H9 (cell line): ENCODE data around the gene ITGB7. TPM values are rescaled to one million over a fixed set of nuclear protein-coding genes. Genes with fewer than 3 reads are reported as not detected.

Source experiments
- DNase-seq: peaks from one replicate; pipeline ENCODE4 v3.0.0-alpha.2; 2017
- H2AFZ ChIP-seq: one replicate; pipeline ENCODE4 v1.6.1; 2013; ENCODE audit warnings: mild to moderate bottlenecking, low read length, control low read depth, moderate library complexity
- H2AK5ac ChIP-seq: 2 replicates; pipeline ENCODE4 v1.6.1; 2013; ENCODE audit warnings: low read length, control low read depth, mixed read lengths; ENCODE audit not compliant: insufficient read length
- H2BK120ac ChIP-seq: one replicate; pipeline ENCODE4 v1.6.1; 2013; ENCODE audit warnings: low read depth, mild to moderate bottlenecking, low read length, control low read depth, inconsistent platforms; ENCODE audit not compliant: poor library complexity, severe bottlenecking
- H2BK12ac ChIP-seq: 2 replicates; pipeline ENCODE4 v1.6.1; 2013; ENCODE audit warnings: low read length, control low read depth, mixed read lengths, low read depth; ENCODE audit not compliant: insufficient read length
- H2BK15ac ChIP-seq: 2 replicates; pipeline ENCODE4 v1.6.1; 2013; ENCODE audit warnings: low read depth, low read length, control low read depth
- H2BK20ac ChIP-seq: one replicate; pipeline ENCODE4 v1.6.1; 2013; ENCODE audit warnings: low read depth, mild to moderate bottlenecking, low read length, control low read depth, inconsistent platforms; ENCODE audit not compliant: poor library complexity, severe bottlenecking
- H2BK5ac ChIP-seq: 2 replicates; pipeline ENCODE4 v1.6.1; 2013; ENCODE audit warnings: low read length, control low read depth, mixed read lengths; ENCODE audit not compliant: insufficient read length
- H3K14ac ChIP-seq: 2 replicates; pipeline ENCODE4 v1.6.1; 2013; ENCODE audit warnings: low read length, control low read depth; ENCODE audit not compliant: insufficient read depth
- H3K18ac ChIP-seq: 2 replicates; pipeline ENCODE4 v1.6.1; 2013; ENCODE audit warnings: low read depth, mild to moderate bottlenecking, mixed read lengths, low read length, control low read depth; ENCODE audit not compliant: insufficient read length
- H3K23ac ChIP-seq: 2 replicates; pipeline ENCODE4 v1.6.1; 2013; ENCODE audit warnings: low read length, control low read depth, mixed read lengths, low read depth; ENCODE audit not compliant: insufficient read length
- H3K23me2 ChIP-seq: 2 replicates; pipeline ENCODE4 v1.6.1; 2013; ENCODE audit warnings: low read depth, mild to moderate bottlenecking, mixed read lengths, low read length, control low read depth; ENCODE audit not compliant: insufficient read length, poor library complexity, severe bottlenecking
- H3K27ac ChIP-seq: 2 replicates; pipeline ENCODE4 v1.5.1; 2013; ENCODE audit warnings: low read length, control low read depth, mixed read lengths, low read depth; ENCODE audit not compliant: insufficient read length
- H3K27me3 ChIP-seq: 2 replicates; pipeline ENCODE4 v1.6.1; 2013; ENCODE audit warnings: low read length, control low read depth, inconsistent platforms; ENCODE audit not compliant: insufficient read depth
- H3K4ac ChIP-seq: 2 replicates; pipeline ENCODE4 v1.6.1; 2013; ENCODE audit warnings: low read depth, mild to moderate bottlenecking, control low read depth, inconsistent platforms, low read length, moderate library complexity
- H3K4me1 ChIP-seq: 2 replicates; pipeline ENCODE4 v1.6.1; 2013; ENCODE audit warnings: low read length, control low read depth, inconsistent platforms; ENCODE audit not compliant: insufficient read depth
- H3K4me2 ChIP-seq: 2 replicates; pipeline ENCODE4 v1.6.1; 2013; ENCODE audit warnings: low read length, control low read depth, mixed read lengths; ENCODE audit not compliant: insufficient read length, insufficient read depth
- H3K56ac ChIP-seq: 2 replicates; pipeline ENCODE4 v1.6.1; 2013; ENCODE audit warnings: low read depth, mild to moderate bottlenecking, mixed read lengths, low read length, control low read depth; ENCODE audit not compliant: insufficient read length
- H3K79me1 ChIP-seq: 2 replicates; pipeline ENCODE4 v1.6.1; 2013; ENCODE audit warnings: low read depth, mild to moderate bottlenecking, moderate library complexity, low read length, control low read depth, inconsistent platforms; ENCODE audit not compliant: insufficient read depth, poor library complexity, severe bottlenecking
- H3K79me2 ChIP-seq: 2 replicates; pipeline ENCODE4 v1.6.1; 2013; ENCODE audit warnings: low read length, control low read depth, inconsistent platforms; ENCODE audit not compliant: insufficient read depth
- H3K9ac ChIP-seq: 2 replicates; pipeline ENCODE4 v1.6.1; 2013; ENCODE audit warnings: low read length, control low read depth, mixed read lengths; ENCODE audit not compliant: insufficient read length; ENCODE audit errors: extremely low read depth
- H3K9me3 ChIP-seq: one replicate; pipeline ENCODE4 v1.6.1; 2013; ENCODE audit warnings: low read depth, low read length, inconsistent platforms; ENCODE audit not compliant: control insufficient read depth
- H3T11ph ChIP-seq: one replicate; pipeline ENCODE4 v1.6.1; 2013; ENCODE audit warnings: mild to moderate bottlenecking, low read length, control low read depth, inconsistent platforms
- H4K20me1 ChIP-seq: one replicate; pipeline ENCODE4 v1.6.1; 2013; ENCODE audit not compliant: control insufficient read depth, insufficient read length, insufficient read depth
- H4K5ac ChIP-seq: 2 replicates; pipeline ENCODE4 v1.6.1; 2013; ENCODE audit warnings: low read depth, mild to moderate bottlenecking, mixed read lengths, low read length, control low read depth; ENCODE audit not compliant: insufficient read length
- H4K8ac ChIP-seq: replicated peaks from 2 replicates; pipeline ENCODE4 v1.6.1; 2013; ENCODE audit warnings: low read length, control low read depth, mixed read lengths, low read depth; ENCODE audit not compliant: insufficient read length
- H4K91ac ChIP-seq: 2 replicates; pipeline ENCODE4 v1.6.1; 2013; ENCODE audit warnings: low read depth, mild to moderate bottlenecking, moderate library complexity, mixed read lengths, low read length, control low read depth; ENCODE audit not compliant: insufficient read length
- H3K27ac Mint-ChIP-seq, 3 experiments: 2 replicates in 2 of 3; 3 replicates in 1 of 3; pipeline ENCODE4 v1.8.0; 2020 to 2021; ENCODE audit warnings: mixed read lengths in 3 of 3, mild to moderate bottlenecking in 1 of 3, moderate library complexity in 1 of 3
- H3K27me3 Mint-ChIP-seq: 2 replicates; pipeline ENCODE4 v1.8.0; 2021; ENCODE audit warnings: low read depth, mild to moderate bottlenecking, moderate library complexity, mixed read lengths
- H3K36me3 Mint-ChIP-seq, 3 experiments: 2 replicates in 2 of 3; 3 replicates in 1 of 3; pipeline ENCODE4 v1.8.0; 2020 to 2021; ENCODE audit warnings: low read depth in 3 of 3, mixed read lengths in 3 of 3; ENCODE audit not compliant: insufficient read depth in 1 of 3
- H3K4me1 Mint-ChIP-seq, 2 experiments: 2 replicates each; pipeline ENCODE4 v1.8.0; 2020; ENCODE audit warnings: mixed read lengths in 2 of 2
- H3K4me3 Mint-ChIP-seq, 2 experiments: 2 replicates in 1 of 2; 3 replicates in 1 of 2; pipeline ENCODE4 v1.8.0; 2020 to 2021; ENCODE audit warnings: mild to moderate bottlenecking in 2 of 2, mixed read lengths in 2 of 2, moderate library complexity in 1 of 2
- H3K9me3 Mint-ChIP-seq, 2 experiments: 2 replicates in 1 of 2; 3 replicates in 1 of 2; pipeline ENCODE4 v1.8.0; 2020; ENCODE audit warnings: mild to moderate bottlenecking in 2 of 2, mixed read lengths in 2 of 2, moderate library complexity in 1 of 2
- WGBS: extraction: QIAGEN DNeasy Blood & Tissue Kit; methylation state at CpG from one replicate; pipeline ENCODE4 v1.1.7; 2013; ENCODE audit warnings: missing lambda C conversion rate, low lambda C conversion rate, mixed read lengths; ENCODE audit not compliant: insufficient read length; ENCODE audit errors: extremely low coverage; 5-methylcytosine and 5-hydroxymethylcytosine counted together
- total RNA-seq: library from RNA; stranded (reverse); gene quantifications from 2 replicates; pipeline ENCODE4 v1.2.1, GENCODE V29; 2021
- TF ChIP-seq, protein P1 (sequence below): fragments of 200-600 bp; sonication (generic); conservative IDR thresholded peaks from 3 replicates; pipeline ENCODE4 v1.8.0; 2021; ENCODE audit warnings: antibody characterized with exemption, mild to moderate bottlenecking

Gene ITGB7
- total RNA-seq, 1 experiment from 2014 or later: 0.39 TPM

DNA sequence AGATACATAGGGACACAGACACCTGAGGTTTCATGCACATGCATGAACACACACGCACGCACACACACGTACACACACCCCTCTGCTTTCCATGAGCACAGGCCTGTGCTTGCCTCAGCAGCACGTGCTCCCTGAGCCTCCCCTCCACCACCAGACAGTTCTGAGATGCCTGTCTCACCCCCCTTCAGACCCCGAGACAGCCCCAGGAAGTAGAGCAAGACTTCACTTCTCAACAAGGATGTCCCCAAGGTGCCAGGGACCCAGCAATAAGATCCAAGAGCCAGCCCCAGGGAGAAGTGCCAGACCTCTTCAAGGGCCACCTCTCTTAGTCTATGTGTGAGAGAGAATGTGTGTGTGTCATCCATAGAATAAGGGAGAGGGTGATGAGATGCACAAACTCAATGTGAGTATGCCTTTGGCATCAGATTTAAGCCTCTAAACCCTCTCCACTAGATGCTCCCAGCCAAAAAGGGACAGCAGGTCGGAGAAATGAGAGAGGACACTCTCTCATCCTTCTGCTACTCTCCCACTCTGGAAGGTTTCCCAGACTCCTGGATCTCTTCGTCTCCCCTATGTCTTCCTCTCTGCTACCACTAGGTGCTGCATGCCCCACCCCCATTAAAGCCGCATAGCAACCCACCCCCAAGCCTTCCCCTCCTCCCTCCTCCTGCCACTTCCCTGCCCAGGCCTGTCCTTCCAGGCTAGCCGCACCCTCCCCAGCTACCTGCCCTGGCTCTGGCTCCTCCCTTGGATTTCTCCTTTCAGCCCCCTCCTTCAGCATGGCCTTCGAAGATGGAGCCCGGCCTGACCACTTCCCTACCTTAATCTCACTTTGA is 17.2 kb upstream of the ITGB7 start:
- peak overlapping the region; percentile 75 to 84 (median 75); a peak in 6 of 7 replicates for H3K27ac Mint-ChIP-seq
- H3K9me3 ChIP-seq: no peaks in the 10 kb centered on the region
- H3K14ac ChIP-seq: no peak overlapping the region
- H2BK15ac ChIP-seq: no peak overlapping the region
- no peak overlapping the region for H3K18ac ChIP-seq
- H3K56ac ChIP-seq: no peak overlapping the region
- WGBS: no CpG with 5 or more reads among the region's 11 CpGs
- H2BK12ac ChIP-seq: no peak overlapping the region
- no peak overlapping the region for H3K23ac ChIP-seq
- DNase-seq: peak; percentile 95
- H3K27me3 ChIP-seq: peaks cover 3% of the 10 kb centered on the region; the same call in 1 of the 2 replicates
- peaks cover 16% of the 10 kb centered on the region for H3K23me2 ChIP-seq
- no peak overlapping the region for H2BK120ac ChIP-seq
- no peaks in the 10 kb centered on the region for H4K20me1 ChIP-seq
- no peak overlapping the region for H4K91ac ChIP-seq
- peaks cover 3% of the 10 kb centered on the region; the same call in 1 of the 2 replicates for H3K79me2 ChIP-seq
- no peak overlapping the region for H2AFZ ChIP-seq
- no peak overlapping the region for H3K27ac ChIP-seq
- H2BK20ac ChIP-seq: no peak overlapping the region
- H3K36me3 Mint-ChIP-seq: peaks cover 8 to 15% (median 13%) of the 10 kb centered on the region in 3 experiments; a peak in 6 of 7 replicates
- no peak overlapping the region for H2BK5ac ChIP-seq
- no peak overlapping the region for H4K8ac ChIP-seq
- no peak overlapping the region for H3T11ph ChIP-seq
- H2AK5ac ChIP-seq: no peak overlapping the region
- peak overlapping the region; percentile 22 to 61 for H3K4me3 Mint-ChIP-seq
- no peaks in the 10 kb centered on the region for H3K9me3 Mint-ChIP-seq
- H3K79me1 ChIP-seq: no peaks in the 10 kb centered on the region
- peaks cover 6% of the 10 kb centered on the region for H3K27me3 Mint-ChIP-seq
- peak overlapping the region; percentile 9 for H3K4me2 ChIP-seq
- TF ChIP-seq, protein P1, sequence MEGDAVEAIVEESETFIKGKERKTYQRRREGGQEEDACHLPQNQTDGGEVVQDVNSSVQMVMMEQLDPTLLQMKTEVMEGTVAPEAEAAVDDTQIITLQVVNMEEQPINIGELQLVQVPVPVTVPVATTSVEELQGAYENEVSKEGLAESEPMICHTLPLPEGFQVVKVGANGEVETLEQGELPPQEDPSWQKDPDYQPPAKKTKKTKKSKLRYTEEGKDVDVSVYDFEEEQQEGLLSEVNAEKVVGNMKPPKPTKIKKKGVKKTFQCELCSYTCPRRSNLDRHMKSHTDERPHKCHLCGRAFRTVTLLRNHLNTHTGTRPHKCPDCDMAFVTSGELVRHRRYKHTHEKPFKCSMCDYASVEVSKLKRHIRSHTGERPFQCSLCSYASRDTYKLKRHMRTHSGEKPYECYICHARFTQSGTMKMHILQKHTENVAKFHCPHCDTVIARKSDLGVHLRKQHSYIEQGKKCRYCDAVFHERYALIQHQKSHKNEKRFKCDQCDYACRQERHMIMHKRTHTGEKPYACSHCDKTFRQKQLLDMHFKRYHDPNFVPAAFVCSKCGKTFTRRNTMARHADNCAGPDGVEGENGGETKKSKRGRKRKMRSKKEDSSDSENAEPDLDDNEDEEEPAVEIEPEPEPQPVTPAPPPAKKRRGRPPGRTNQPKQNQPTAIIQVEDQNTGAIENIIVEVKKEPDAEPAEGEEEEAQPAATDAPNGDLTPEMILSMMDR: peak; percentile 69
- no peak overlapping the region for H3K4ac ChIP-seq
- peaks cover 67% of the 10 kb centered on the region in 2 experiments for H3K4me1 Mint-ChIP-seq
- H4K5ac ChIP-seq: no peak overlapping the region
- H3K4me1 ChIP-seq: peaks cover 25% of the 10 kb centered on the region; the same call in 1 of the 2 replicates
- no peak overlapping the region for H3K9ac ChIP-seq
